PFSK-1 (cell line): ENCODE data around the gene CHMP1B.

Experiments
- FOXP2 ChIP-seq: optimal IDR thresholded peaks from 2 replicates; pipeline ENCODE3; 2011; ENCODE audit warnings: borderline replicate concordance, control low read depth, inconsistent platforms; ENCODE audit not compliant: insufficient read depth; ENCODE audit errors: extremely low read length, extremely low read depth
- POLR2AphosphoS5 ChIP-seq: IDR thresholded peaks from 2 replicates; pipeline ENCODE4 v1.6.1; 2012; ENCODE audit warnings: low read depth, mild to moderate bottlenecking, control low read depth, low read length, moderate library complexity
- SIN3A ChIP-seq: IDR thresholded peaks from 2 replicates; pipeline ENCODE4 v1.6.1; 2012; ENCODE audit warnings: mild to moderate bottlenecking, low read length, moderate library complexity, borderline replicate concordance; ENCODE audit not compliant: insufficient read depth
- TAF1 ChIP-seq: IDR thresholded peaks from 2 replicates; pipeline ENCODE4 v1.6.1; 2012; ENCODE audit warnings: low read length, control low read depth, borderline replicate concordance; ENCODE audit not compliant: insufficient read depth
- TF ChIP-seq, protein P1 (sequence below), 2 experiments: IDR thresholded peaks; 2 replicates each; pipeline versions ENCODE4 v1.6.1 to v1.8.0; 2011 to 2012; ENCODE audit warnings: low read depth in 2 of 2, low read length in 2 of 2, control low read depth in 1 of 2, inconsistent platforms in 1 of 2, mild to moderate bottlenecking in 1 of 2, moderate library complexity in 1 of 2; ENCODE audit not compliant: insufficient read depth in 1 of 2

Gene CHMP1B

DNA sequence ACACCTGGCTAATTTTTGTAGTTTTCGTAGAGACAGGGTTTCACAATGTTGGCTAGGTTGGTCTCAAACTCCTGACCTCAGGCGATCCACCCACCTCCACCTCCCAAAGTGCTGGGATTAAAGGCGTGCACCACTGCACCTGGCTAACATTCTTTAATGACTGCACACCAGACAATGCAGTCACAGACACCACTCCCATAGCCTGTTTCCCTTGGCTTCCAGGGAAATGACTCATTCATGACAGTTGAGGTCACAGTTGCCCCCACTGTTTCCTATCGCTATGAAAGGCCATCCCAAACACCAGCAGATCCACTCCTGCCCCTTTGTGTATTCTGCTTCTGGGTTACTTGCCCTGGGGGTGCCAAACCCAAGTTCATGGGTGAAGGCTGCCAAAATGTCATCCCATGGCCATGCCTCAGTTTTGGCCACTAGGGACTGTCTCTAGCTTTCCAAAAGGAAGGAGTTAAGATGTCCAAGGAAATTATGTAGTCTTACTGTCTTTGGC is 8.7 kb downstream of the CHMP1B start:
- no peak for TF ChIP-seq FOXP2
- no peak for TF ChIP-seq POLR2AphosphoS5
- TF ChIP-seq TAF1, result no peak
- TF ChIP-seq, protein P1, sequence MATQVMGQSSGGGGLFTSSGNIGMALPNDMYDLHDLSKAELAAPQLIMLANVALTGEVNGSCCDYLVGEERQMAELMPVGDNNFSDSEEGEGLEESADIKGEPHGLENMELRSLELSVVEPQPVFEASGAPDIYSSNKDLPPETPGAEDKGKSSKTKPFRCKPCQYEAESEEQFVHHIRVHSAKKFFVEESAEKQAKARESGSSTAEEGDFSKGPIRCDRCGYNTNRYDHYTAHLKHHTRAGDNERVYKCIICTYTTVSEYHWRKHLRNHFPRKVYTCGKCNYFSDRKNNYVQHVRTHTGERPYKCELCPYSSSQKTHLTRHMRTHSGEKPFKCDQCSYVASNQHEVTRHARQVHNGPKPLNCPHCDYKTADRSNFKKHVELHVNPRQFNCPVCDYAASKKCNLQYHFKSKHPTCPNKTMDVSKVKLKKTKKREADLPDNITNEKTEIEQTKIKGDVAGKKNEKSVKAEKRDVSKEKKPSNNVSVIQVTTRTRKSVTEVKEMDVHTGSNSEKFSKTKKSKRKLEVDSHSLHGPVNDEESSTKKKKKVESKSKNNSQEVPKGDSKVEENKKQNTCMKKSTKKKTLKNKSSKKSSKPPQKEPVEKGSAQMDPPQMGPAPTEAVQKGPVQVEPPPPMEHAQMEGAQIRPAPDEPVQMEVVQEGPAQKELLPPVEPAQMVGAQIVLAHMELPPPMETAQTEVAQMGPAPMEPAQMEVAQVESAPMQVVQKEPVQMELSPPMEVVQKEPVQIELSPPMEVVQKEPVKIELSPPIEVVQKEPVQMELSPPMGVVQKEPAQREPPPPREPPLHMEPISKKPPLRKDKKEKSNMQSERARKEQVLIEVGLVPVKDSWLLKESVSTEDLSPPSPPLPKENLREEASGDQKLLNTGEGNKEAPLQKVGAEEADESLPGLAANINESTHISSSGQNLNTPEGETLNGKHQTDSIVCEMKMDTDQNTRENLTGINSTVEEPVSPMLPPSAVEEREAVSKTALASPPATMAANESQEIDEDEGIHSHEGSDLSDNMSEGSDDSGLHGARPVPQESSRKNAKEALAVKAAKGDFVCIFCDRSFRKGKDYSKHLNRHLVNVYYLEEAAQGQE (IDR thresholded peaks at IDR 0.05; ENCODE audit: insufficient read depth in 1 of 2, low read depth in 2 of 2, low read length in 2 of 2), result no peak

DNA sequence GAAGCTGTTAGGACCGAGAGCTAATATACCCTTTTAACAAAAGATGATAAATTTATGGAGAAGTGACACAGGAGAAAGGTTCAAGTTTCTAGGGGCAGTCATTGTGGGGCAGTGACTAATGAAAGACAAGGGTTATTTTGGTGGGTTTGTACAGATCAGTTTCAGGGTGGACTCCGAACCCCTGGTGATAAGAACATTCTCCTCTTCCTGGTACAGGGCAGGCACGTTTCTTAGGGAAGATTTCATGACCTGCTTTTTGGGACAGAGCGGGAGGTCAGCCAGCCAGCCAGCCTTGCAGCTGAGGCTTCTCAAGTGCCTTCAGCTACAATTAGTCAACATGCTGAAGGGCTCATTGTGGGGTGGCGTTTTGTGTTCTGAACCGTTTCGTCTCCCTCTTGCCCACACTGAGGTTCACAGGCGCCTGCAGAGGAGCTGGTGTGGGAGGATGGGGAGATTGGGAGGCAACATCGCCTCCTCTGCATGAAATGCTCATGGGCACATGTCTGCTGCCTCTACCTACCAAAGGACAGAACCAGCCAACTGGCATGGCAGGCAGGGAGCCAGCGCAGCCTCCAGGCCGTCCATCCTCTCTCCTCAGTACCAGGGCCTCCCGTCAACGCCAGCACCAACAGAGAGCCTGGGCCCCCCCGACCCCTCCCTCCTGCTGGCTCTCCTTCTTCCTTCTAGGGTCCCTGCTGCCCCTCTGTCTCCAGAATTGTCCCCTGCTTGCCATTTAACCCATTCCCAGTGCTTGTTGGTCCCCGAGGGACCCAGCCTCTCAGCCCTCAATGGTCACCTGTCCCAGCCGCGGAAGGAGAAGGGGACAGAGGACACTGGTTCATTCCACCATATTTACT is 9.6 kb downstream of the CHMP1B start:
- TF ChIP-seq POLR2AphosphoS5 (no peak), FOXP2 (no peak), SIN3A (no peak), TAF1 (no peak)
- TF ChIP-seq, protein P1 (IDR thresholded peaks at IDR 0.05; ENCODE audit: insufficient read depth in 1 of 2, low read depth in 2 of 2, low read length in 2 of 2), result no peak

DNA sequence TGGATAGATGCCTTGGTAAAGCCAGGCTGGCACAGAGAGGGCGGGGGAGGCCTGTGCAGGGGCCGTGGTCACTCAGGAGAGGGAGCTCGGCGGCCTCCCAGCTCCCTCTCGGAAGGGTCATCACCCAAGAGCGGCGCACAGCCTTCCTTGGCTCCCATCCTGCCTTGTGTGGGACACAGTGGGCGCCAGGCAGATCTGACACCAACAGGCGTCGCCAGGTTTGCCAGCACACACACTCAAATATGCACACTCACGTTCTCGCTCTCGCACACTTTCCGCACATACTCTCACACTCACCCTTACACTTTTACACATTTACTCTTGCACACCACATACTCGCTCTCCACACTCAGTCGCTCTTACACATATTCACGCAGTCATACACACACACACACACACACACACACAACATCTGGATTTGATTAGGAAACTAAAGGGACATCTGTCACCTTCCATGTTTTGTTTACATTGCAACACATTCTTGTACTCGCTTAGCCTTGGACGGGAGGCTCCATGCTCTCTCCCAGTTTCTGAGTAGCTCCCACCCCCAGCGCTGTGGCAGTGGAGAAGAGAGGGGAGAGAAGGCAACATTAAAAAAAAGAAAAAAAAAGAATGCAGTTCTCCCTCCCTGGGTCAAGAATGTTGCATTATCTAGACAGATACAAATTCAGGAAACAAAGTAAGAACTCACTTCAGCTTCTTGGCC is 10.5 kb downstream of the CHMP1B start:
- no peak for TF ChIP-seq FOXP2
- no peak for TF ChIP-seq POLR2AphosphoS5
- no peak for TF ChIP-seq SIN3A
- TF ChIP-seq TAF1, result no peak
- TF ChIP-seq, protein P1 (IDR thresholded peaks at IDR 0.05; ENCODE audit: insufficient read depth in 1 of 2, low read depth in 2 of 2, low read length in 2 of 2), result no peak

DNA sequence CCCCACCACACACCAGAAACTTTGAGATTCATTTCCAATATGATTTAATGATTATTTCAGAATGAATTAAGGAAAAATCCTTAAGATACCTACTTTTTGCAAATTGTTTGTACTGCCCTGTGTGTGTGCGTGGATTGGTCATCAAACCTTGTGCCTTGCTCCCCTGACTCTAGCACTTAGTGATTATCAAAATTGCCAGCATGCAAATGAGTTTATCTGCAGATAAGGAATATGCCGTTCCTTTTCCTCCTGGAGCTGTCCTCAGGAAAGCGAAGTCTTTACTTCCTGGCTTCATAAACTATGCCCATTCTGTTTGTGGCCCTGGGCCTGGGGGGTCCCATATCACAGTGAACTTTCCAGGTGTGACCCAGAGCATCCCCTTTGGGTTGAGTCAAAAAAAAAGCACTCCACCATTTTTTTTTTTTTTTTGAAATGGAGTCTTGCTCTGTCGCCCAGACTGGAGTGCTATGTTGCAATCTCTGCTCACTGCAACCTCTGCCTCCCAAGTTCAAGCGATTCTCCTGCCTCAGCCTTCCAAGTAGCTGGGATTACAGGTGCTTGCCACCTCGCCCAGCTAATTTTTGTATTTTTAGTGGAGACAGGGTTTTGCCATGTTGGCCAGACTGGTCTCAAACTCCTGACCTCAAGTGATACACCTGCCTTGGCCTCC is 11.4 kb downstream of the CHMP1B start:
- TF ChIP-seq POLR2AphosphoS5 (no peak), TAF1 (no peak), SIN3A (no peak), FOXP2 (no peak)
- TF ChIP-seq, protein P1 (IDR thresholded peaks at IDR 0.05; ENCODE audit: insufficient read depth in 1 of 2, low read depth in 2 of 2, low read length in 2 of 2), result no peak
